ENCODE results near the gene ABCA13.
A peak's percentile ranks its signal among the peaks of the same experiment; 100 is the strongest.

Gene ABCA13

GRCh38 chr7:48438206-48438605, 266.9 kb downstream of the ABCA13 start:
- DNase-seq: no peak

- DNase-seq: no peak
Measured at GRCh38 chr7:48441848-48442492, 270.7 kb downstream of the ABCA13 start.

GRCh38 chr7:48443051-48443450, 271.8 kb downstream of the ABCA13 start:
- DNase-seq: no peak

- no peak for DNase-seq
Measured at GRCh38 chr7:48446721-48447120, 275.5 kb downstream of the ABCA13 start.

- DNase-seq: no peak
Measured at GRCh38 chr7:48452218-48452617, 281.0 kb downstream of the ABCA13 start.

GRCh38 chr7:48454750-48455192, 283.5 kb downstream of the ABCA13 start:
- no peak for DNase-seq

- no peak for DNase-seq
Measured at GRCh38 chr7:48455363-48455762, 284.1 kb downstream of the ABCA13 start.

GRCh38 chr7:48458701-48459524, 287.7 kb downstream of the ABCA13 start:
- peak; percentile 24 to 41 for DNase-seq

- no peak for DNase-seq
Measured at GRCh38 chr7:48466713-48467112, 295.5 kb downstream of the ABCA13 start.

GRCh38 chr7:48471196-48471595, 299.9 kb downstream of the ABCA13 start:
- no peak for DNase-seq

- DNase-seq: no peak
Measured at GRCh38 chr7:48472640-48473039, 301.4 kb downstream of the ABCA13 start.

- DNase-seq: no peak
Measured at GRCh38 chr7:48473205-48473865, 302.1 kb downstream of the ABCA13 start.

- no peak for DNase-seq
Measured at GRCh38 chr7:48481235-48481634, 310.0 kb downstream of the ABCA13 start.

- no peak for DNase-seq
Measured at GRCh38 chr7:48497521-48497920, 326.3 kb downstream of the ABCA13 start.

- no peak for DNase-seq
Measured at GRCh38 chr7:48502021-48502420, 330.8 kb downstream of the ABCA13 start.

- DNase-seq: no peak
Measured at GRCh38 chr7:48505051-48505450, 333.8 kb downstream of the ABCA13 start.

GRCh38 chr7:48505466-48505865, 334.2 kb downstream of the ABCA13 start:
- DNase-seq: no peak

- no peak for DNase-seq
Measured at GRCh38 chr7:48506569-48506968, 335.3 kb downstream of the ABCA13 start.

- DNase-seq: no peak
Measured at GRCh38 chr7:48511080-48511479, 339.8 kb downstream of the ABCA13 start.

GRCh38 chr7:48512892-48513291, 341.6 kb downstream of the ABCA13 start:
- no peak for DNase-seq

- DNase-seq: peak; percentile 18 to 44
Measured at GRCh38 chr7:48515171-48515570, 343.9 kb downstream of the ABCA13 start.

- no peak for DNase-seq
Measured at GRCh38 chr7:48518092-48518491, 346.8 kb downstream of the ABCA13 start.

- no peak for DNase-seq
Measured at GRCh38 chr7:48522692-48523091, 351.4 kb downstream of the ABCA13 start.

All from inflammatory macrophage (primary cell).